GM12872 (cell line): ENCODE measurements around the gene MBTPS1.

Experiments
- TF ChIP-seq, protein P1 (sequence below): IDR thresholded peaks from 3 replicates; pipeline ENCODE4 v1.5.1; 2011; ENCODE audit warnings: low read depth, mild to moderate bottlenecking, low read length, moderate library complexity; ENCODE audit not compliant: insufficient read depth

Gene MBTPS1

DNA sequence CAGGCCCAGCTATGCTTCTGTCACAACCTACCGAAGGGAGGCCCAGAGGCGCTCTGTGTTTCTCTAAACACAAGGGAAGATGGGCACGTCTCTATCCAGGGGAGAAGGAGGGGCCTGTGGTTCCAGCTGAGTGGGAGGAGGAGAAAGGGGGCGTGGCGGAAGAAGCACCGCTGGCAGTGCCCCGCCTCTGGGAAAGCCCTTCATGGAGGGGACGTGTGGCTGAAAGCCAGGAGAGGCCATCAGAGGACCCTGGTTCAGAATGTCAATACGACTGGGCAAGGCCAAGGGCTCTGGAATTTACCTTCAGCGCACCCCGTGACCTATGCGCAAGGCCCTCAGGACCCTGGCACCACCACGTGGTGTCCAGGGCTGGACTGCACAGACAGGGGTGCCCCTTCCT lies 61.8 kb downstream of the MBTPS1 start:
- TF ChIP-seq, protein P1, sequence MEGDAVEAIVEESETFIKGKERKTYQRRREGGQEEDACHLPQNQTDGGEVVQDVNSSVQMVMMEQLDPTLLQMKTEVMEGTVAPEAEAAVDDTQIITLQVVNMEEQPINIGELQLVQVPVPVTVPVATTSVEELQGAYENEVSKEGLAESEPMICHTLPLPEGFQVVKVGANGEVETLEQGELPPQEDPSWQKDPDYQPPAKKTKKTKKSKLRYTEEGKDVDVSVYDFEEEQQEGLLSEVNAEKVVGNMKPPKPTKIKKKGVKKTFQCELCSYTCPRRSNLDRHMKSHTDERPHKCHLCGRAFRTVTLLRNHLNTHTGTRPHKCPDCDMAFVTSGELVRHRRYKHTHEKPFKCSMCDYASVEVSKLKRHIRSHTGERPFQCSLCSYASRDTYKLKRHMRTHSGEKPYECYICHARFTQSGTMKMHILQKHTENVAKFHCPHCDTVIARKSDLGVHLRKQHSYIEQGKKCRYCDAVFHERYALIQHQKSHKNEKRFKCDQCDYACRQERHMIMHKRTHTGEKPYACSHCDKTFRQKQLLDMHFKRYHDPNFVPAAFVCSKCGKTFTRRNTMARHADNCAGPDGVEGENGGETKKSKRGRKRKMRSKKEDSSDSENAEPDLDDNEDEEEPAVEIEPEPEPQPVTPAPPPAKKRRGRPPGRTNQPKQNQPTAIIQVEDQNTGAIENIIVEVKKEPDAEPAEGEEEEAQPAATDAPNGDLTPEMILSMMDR, result no peak

DNA sequence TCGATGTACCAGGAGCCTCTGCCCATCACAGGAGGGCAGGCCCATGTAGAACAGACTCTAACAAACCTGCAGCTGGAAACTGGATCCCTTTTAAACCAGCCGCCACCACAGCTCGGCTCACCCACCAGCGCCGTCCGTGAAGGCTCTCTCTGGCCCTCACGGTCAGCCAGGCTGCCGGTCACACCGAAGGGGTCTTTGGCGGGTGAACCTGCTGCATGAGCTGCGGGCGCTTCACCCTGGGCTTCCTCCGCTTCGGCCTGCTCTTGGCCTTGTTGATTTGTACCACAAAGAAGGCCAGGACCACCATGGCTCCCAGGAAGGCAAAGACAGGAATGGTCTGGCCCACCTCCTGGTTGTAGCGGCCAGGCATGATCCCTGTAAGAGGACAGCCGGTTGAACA lies 62.5 kb downstream of the MBTPS1 start:
- TF ChIP-seq, protein P1, result no peak

DNA sequence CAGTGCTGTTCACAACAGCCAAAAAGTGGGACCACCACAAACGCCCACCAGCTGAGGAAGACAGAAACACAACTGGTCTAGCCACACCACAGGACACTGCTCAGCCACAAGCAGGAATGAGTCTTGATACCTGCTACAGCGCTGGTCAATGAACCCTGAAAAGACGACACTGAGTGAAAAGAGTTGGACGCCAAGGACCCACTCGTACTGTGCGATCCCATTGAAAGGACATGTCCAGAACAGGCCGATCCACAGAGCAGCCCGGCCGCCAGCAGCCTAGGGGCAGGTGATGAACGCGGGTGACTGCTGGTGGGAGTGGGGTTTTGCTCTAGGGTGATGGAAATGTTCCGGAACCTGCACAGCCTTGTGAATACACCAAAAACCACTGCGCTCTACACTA lies 63.5 kb downstream of the MBTPS1 start:
- TF ChIP-seq, protein P1, result no peak

DNA sequence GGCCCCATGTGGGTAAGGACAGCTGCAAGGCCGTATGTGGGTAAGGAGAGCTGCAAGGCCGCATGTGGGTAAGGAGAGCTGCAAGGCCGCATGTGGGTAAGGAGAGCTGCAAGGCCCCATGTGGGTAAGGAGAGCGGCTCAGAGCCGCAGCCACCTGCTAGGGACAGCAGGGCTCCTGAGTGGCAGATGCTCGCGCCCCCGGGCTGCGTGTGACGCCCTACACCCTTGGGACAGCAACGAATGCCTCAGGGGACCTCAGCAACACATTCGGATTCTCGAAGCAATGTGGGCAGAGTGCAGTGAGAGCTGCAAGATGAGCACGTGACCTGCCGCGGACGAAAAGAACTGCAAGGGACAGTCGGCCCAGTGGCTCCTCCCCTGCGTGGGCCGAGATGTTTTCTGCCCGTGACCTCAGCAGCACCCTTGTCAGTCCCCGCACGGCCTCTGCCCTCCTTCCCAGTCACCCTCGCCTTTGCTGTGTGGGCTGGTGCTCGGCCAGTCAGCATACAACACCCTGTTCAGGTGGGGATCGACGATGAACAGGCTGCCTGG lies 64.6 kb downstream of the MBTPS1 start:
- TF ChIP-seq, protein P1, result no peak

DNA sequence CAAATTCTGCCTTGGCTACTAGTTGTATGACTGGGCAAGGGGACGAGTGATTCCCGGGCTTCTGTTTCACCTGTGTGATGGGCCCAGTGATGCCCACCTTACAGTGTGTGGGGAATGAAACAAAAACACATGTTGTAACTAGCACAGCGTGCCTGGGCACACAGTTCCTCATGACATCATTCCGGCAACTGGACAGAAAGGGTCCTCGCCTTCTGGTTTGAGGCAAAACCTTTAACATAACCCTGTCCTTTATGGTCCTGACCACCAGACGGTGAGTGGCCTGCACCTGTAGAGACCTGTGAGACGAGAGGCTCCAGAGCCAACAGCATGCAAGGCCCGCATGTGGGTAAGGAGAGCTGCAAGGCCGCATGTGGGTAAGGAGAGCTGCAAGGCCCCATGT lies 66.4 kb downstream of the MBTPS1 start:
- TF ChIP-seq, protein P1, result no peak

- TF ChIP-seq, protein P1, result no peak
Measured at GRCh38 chr16:84049403-84050060, 67.2 kb downstream of the MBTPS1 start.

DNA sequence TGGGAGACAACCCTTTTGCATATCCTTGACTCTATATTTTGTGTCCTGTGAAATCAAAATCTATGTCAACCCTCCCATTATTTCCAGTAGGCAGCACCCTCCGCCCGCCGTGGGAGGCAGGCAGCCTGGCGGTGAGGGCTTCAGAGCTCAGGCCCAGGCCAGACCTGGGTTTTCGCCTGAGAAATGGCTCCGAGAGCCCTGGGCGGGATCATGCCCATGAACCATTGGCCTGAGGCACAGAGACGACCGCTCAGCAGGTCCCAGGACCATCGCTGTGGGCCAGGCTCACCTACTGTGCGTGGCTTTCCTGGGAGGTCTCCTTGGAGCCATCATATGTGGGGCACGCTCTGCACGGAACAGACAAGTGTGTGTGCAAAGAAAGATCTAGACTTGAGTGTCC lies 67.9 kb downstream of the MBTPS1 start:
- TF ChIP-seq, protein P1, result no peak
